Vagina (tissue), 2 donors: Measurements from ENCODE around the gene GADD45B. TPM values are rescaled to one million over a fixed set of nuclear protein-coding genes. Genes with fewer than 3 reads are reported as not detected.

Experiments used
- DNase-seq, 2 donors: peaks; one replicate each; pipeline ENCODE4 v3.0.0-alpha.2; 2017; ENCODE audit errors: extremely low spot score in 2 of 2
- H3K27ac ChIP-seq: fragments of 200-600 bp; sonication (generic); one replicate; pipeline ENCODE4 v1.5.1; 2019
- H3K27me3 ChIP-seq: fragments of 200-600 bp; sonication (generic); one replicate; pipeline ENCODE4 v1.5.1; 2019
- H3K36me3 ChIP-seq, 2 donors: fragments of 200-600 bp; sonication (generic); one replicate each; pipeline ENCODE4 v1.5.1; 2017 to 2019
- H3K4me1 ChIP-seq: fragments of 200-600 bp; sonication (generic); one replicate; pipeline ENCODE4 v1.5.1; 2019
- H3K4me3 ChIP-seq, 2 donors: fragments of 200-600 bp; sonication (generic); 1 replicate in 1 of 2; 2 replicates in 1 of 2; pipeline ENCODE4 v1.5.1; 2016 to 2019
- H3K9me3 ChIP-seq: fragments of 200-600 bp; sonication (generic); one replicate; pipeline ENCODE4 v1.5.1; 2019
- CTCF ChIP-seq, 3 experiments: fragments of 450-650 bp in 2 of 3; fragments of 200-600 bp in 1 of 3; sonication (generic) in 1 of 3; IDR thresholded peaks; one replicate each; pipeline ENCODE4 v1.5.1; 2017 to 2019; ENCODE audit warnings: antibody characterized with exemption in 3 of 3, mild to moderate bottlenecking in 2 of 3, moderate library complexity in 2 of 3
- POLR2A ChIP-seq, 2 donors: fragments of 450-650 bp; IDR thresholded peaks; one replicate each; pipeline ENCODE4 v1.6.1; 2017; ENCODE audit warnings: antibody characterized with exemption in 2 of 2, mild to moderate bottlenecking in 2 of 2, moderate library complexity in 2 of 2
- POLR2AphosphoS5 ChIP-seq, 2 donors: sonication (generic); formaldehyde crosslinking; IDR thresholded peaks; one replicate each; pipeline ENCODE4 v1.9.0; 2017; ENCODE audit warnings: antibody characterized with exemption in 2 of 2, mild to moderate bottlenecking in 2 of 2, low read depth in 1 of 2; ENCODE audit not compliant: insufficient read depth in 1 of 2
- intact Hi-C: fragments of 100-400 bp; cut with DNase I; formaldehyde crosslinking; loops from one replicate; pipeline ENCODE4 v1.15.1; 2023
- total RNA-seq: library from RNA; depleted of rRNA; stranded (reverse); fragments of >200 nt; gene quantifications from one replicate; pipeline ENCODE4 v1.2.3, GENCODE V29; 2016

GADD45B gene
- 181 TPM for total RNA-seq

- Histone ChIP-seq H3K27ac (peak within 1 kb of the TSS; percentile 85), H3K27me3 (no peaks in the 10 kb centered on the region), H3K4me3 (peak within 1 kb of the TSS; percentile 62 to 98), H3K4me1 (peaks cover 41% of the 10 kb centered on the region), H3K9me3 (no peaks in the 10 kb centered on the region), H3K36me3 (no peaks in the 10 kb centered on the region)
- intact Hi-C loops, result loop anchor here (2.0 kb wide), 2 partner anchors 69 to 135 kb away; no protein-coding TSS in a partner anchor
- TF ChIP-seq POLR2A (IDR thresholded peaks at IDR 0.05) (peak; percentile 100), POLR2AphosphoS5 (IDR thresholded peaks at IDR 0.05; ENCODE audit: insufficient read depth in 1 of 2, low read depth in 1 of 2) (peak; percentile 97 to 100), CTCF (IDR thresholded peaks at IDR 0.05) (peak in 1 of 3 experiments; percentile 15)
- peak in 1 of 2 donors; percentile 98 for DNase-seq
Observed at GRCh38 chr19:2475702-2476450, at the start of gene GADD45B. GADD45B (plus strand) TSS chr19:2476127; CDS start chr19:2476359, 232 bp downstream.

DNA sequence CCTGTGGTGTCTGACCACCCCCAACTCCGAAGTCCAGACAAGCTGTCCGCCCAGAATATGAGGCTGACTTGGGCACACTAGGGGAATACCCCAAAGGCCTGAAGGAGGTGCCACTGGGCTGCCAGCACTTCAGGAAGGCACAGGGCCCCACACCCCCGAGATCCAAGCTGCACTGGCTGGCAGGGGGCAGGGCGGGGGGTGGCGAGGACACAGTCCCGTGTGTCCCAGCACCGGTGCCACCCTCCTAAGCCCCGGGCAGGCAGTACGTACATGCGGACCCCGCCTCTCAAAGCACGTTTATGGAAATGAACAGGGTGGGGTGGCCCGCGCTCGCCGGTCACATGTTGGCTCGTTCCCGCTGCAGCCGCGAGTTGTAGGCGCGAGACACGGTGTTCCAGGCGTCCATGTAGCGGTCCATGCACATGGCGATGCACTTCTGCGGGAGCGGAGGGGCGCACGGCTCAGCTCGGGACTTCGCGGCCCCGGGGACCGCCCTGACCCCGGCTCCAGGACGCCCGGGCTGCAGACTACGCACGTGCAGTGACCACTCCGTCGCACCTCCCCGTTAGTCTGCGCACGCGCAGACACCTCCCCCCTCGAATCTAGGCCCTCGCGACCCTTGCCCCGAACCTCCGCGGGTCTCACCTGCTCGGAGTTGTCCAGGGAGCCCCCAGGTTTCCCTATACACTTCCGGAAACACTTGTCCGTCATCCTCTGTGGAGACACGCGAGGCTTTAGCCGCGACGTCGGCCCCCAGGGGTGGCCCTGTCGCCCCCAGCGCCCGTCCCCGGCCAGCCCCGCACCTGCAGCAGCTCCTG is 49.1 kb upstream of the GADD45B start:
- H3K4me1 ChIP-seq, result peaks cover 36% of the 10 kb centered on the region
- H3K36me3 ChIP-seq, result peaks cover 0 to 8% of the 10 kb centered on the region in 2 donors
- TF ChIP-seq POLR2AphosphoS5 (IDR thresholded peaks at IDR 0.05; ENCODE audit: insufficient read depth in 1 of 2, low read depth in 1 of 2) (no peak), CTCF (IDR thresholded peaks at IDR 0.05) (no peak), POLR2A (IDR thresholded peaks at IDR 0.05) (no peak)
- no peaks in the 10 kb centered on the region for H3K9me3 ChIP-seq
- no peak for DNase-seq
- no peaks in the 10 kb centered on the region for H3K27me3 ChIP-seq
- intact Hi-C loops, result no loop called here
- peak overlapping the region; percentile 88 to 98 for H3K4me3 ChIP-seq
- peak overlapping the region; percentile 90 for H3K27ac ChIP-seq

GRCh38 chr19:2427429-2428320 is 48.3 kb upstream of the GADD45B start, which contains the start of gene TIMM13:
TIMM13 (minus strand) TSS chr19:2427586; CDS start chr19:2427533, 53 bp downstream.
- intact Hi-C loops, result no loop called here
- Histone ChIP-seq H3K27ac (peak within 1 kb of the TSS; percentile 90), H3K27me3 (no peaks in the 10 kb centered on the region), H3K36me3 (peaks cover 0 to 8% of the 10 kb centered on the region in 2 donors), H3K4me1 (peaks cover 36% of the 10 kb centered on the region), H3K9me3 (no peaks in the 10 kb centered on the region), H3K4me3 (peak within 1 kb of the TSS; percentile 88 to 98)
- peak; percentile 94 to 98 for TF ChIP-seq POLR2AphosphoS5 (IDR thresholded peaks at IDR 0.05; ENCODE audit: insufficient read depth in 1 of 2, low read depth in 1 of 2)
- peak in 1 of 2 donors; percentile 8 for TF ChIP-seq POLR2A (IDR thresholded peaks at IDR 0.05)
- peak in 1 of 3 experiments; percentile 24 for TF ChIP-seq CTCF (IDR thresholded peaks at IDR 0.05)
- DNase-seq, result peak; percentile 96 to 99

DNA sequence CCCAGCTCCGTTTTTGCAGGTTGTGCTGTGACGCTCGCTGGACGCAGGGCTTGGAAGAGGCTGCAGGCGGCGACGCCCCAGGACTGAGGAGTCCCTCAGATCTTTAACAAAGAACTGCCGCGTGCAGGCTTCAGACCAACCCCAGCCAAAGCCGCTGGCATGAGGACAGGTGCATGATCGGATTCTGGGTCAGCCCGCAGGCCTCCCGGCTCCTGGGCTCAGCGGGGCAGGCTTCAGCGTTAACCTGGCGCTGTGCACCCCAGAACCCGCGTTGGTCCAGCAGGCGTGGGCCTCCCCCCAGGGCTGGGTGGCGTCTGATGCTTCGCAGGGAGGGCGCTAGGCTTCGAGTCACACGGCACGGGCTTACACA is 47.6 kb upstream of the GADD45B start:
- H3K9me3 ChIP-seq, result no peaks in the 10 kb centered on the region
- H3K4me3 ChIP-seq, result peak overlapping the region; percentile 88 to 98
- peak overlapping the region; percentile 90 for H3K27ac ChIP-seq
- peaks cover 0 to 8% of the 10 kb centered on the region in 2 donors for H3K36me3 ChIP-seq
- DNase-seq, result no peak
- peaks cover 36% of the 10 kb centered on the region for H3K4me1 ChIP-seq
- intact Hi-C loops, result no loop called here
- no peak for TF ChIP-seq CTCF (IDR thresholded peaks at IDR 0.05)
- TF ChIP-seq POLR2A (IDR thresholded peaks at IDR 0.05), result no peak
- no peak for TF ChIP-seq POLR2AphosphoS5 (IDR thresholded peaks at IDR 0.05; ENCODE audit: insufficient read depth in 1 of 2, low read depth in 1 of 2)
- H3K27me3 ChIP-seq, result no peaks in the 10 kb centered on the region
